GM20000 (cell line): ENCODE results near the gene ACOT8.
"Not testable (repeated sequence)": the region's sequence is repeated elsewhere in the genome, so short reads cannot be mapped to it uniquely, and the experiment has no call there.

Experiments used
- DNase-seq: peaks from one replicate; pipeline ENCODE4 v3.0.0; 2012; ENCODE audit warnings: low spot score
- TF ChIP-seq, protein P1 (sequence below): IDR thresholded peaks from 2 replicates; pipeline ENCODE4 v1.5.1; 2012; ENCODE audit warnings: mild to moderate bottlenecking, control low read depth; ENCODE audit errors: extremely low read depth, missing control alignments

ACOT8 gene

DNA sequence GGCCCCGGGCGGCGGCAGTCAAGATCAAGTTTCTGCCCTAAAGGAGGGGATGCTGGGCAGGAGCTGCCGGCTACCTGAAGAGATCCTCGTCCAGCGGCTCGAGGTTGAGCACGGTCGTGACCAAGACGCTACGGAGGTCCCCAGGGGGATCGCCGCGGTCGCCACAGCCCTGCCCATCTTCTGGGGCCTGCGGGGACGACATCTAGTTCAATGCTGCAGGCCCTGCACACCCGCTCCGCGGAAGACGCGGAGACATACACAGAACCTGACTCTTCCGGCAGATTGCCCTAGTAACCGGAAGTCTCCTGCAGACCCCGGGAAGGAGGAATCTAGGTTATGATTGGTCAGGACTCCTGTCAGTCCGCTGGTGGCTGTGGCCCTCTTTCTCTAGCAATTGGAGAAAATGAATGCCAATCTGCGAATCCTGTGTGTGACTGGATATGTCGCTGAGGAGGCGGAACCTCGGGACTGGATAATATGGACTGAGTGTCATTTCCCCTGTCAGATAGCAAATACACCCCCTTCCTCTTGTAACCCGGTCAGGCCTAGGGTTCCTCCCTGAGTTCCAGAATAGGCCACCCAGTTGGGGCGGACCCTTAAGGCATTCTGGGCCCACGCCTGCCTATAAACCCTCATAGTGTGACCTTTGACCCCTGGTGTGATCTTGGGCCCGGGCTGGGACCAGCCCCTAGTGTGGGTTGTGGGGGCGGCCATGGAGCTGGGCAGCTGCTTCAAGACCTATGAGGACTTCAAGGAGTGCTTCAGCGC, at the start of gene ACOT8, which contains the start of gene ZSWIM3:
TSS of gene ACOT8 (minus strand) at position 279 of the 768 bp plus-strand sequence. CDS start at position 202, 77 bp downstream.
TSS of gene ZSWIM3 (plus strand) at position 501 of the 768 bp plus-strand sequence. CDS start at position 713, 212 bp downstream.
- TF ChIP-seq, protein P1, sequence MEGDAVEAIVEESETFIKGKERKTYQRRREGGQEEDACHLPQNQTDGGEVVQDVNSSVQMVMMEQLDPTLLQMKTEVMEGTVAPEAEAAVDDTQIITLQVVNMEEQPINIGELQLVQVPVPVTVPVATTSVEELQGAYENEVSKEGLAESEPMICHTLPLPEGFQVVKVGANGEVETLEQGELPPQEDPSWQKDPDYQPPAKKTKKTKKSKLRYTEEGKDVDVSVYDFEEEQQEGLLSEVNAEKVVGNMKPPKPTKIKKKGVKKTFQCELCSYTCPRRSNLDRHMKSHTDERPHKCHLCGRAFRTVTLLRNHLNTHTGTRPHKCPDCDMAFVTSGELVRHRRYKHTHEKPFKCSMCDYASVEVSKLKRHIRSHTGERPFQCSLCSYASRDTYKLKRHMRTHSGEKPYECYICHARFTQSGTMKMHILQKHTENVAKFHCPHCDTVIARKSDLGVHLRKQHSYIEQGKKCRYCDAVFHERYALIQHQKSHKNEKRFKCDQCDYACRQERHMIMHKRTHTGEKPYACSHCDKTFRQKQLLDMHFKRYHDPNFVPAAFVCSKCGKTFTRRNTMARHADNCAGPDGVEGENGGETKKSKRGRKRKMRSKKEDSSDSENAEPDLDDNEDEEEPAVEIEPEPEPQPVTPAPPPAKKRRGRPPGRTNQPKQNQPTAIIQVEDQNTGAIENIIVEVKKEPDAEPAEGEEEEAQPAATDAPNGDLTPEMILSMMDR: no peak
- DNase-seq: peak; percentile 98

GRCh38 chr20:45905505-45906079, 48.4 kb upstream of the ACOT8 start:
- TF ChIP-seq, protein P1: no peak
- DNase-seq: no peak

- TF ChIP-seq, protein P1: no peak
- no peak for DNase-seq
These were observed 47.7 kb upstream of the ACOT8 start for GRCh38 chr20:45904583-45905504.

- TF ChIP-seq, protein P1: no peak
These were observed 45.1 kb upstream of the ACOT8 start for GRCh38 chr20:45902199-45902701.

DNA sequence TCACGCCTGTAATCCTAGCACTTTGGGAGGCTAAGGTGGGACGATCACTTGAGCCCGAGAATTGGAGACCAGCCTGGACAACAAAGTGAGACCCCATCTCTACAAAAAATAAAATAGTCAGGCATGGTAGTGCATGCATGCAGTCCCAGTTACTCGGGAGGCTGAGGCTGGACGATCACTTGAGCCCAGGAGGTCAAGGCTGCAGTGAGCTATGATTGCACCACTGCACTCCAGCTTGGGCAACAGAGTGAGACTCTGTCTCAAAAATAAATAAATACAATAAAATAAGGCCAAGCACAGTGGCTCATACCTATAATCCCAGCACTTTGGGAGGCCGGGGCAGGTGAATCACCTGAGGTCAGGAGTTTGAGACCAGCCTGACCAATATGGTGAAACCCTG, 44.1 kb upstream of the ACOT8 start:
- not testable (repeated sequence) for DNase-seq

More at GRCh38 chr20:45902199-45902701, 45.1 kb upstream of the ACOT8 start:
- no peak for DNase-seq

DNA sequence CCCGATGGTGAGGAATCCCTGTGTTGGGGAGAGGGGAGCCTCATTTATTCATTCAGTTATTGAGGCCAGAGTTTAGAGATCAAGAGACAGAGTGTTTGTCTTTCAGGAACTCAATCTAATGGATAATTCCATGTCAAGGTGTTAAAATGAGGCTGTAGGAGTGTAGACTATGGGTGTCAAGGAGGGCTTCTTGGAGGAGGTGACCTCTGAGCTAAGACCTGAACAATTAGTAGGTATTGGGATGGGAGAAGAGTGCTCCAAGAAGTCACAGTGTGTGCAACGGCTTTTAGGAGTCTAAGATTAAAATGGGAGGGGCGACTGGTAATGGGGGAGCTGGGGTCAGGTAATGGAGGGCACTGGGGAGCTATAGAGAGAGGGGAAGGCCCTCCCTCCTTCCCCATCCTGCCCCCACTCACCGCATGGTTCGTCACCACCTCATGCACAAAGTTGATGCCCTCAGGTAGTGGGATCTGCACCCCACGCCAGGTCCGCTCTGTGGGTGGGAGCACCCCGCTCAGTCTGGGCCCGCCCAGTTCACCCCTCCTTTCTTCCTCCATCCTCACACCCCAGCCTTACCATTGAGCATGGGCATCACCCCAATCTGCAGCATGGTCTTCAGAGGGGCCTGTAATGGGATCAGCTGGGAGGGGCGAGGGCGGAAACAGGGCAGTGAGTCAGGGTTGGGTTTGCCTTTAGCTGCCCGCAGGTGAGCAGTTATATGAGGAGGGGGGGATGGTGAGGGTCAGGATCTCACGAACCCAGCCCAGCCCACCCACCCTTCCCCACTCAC, 42.0 kb upstream of the ACOT8 start:
- TF ChIP-seq, protein P1: no peak
- no peak for DNase-seq

DNA sequence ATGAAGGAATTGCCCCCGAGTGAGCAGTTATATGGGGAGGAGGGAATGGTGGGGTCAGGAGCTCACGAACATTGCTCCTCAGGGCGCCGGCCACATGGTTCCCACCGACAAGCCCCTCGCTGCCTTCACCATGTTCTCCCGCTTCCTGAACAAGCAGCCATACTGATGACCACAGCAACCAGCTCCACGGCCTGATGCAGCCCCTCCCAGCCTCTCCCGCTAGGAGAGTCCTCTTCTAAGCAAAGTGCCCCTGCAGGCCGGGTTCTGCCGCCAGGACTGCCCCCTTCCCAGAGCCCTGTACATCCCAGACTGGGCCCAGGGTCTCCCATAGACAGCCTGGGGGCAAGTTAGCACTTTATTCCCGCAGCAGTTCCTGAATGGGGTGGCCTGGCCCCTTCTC, 41.1 kb upstream of the ACOT8 start:
- TF ChIP-seq, protein P1: no peak
- no peak for DNase-seq
